GM12892 (cell line): ENCODE data around the gene MAML1.

Source experiments
- POLR2A ChIP-seq: IDR thresholded peaks from 2 replicates; pipeline ENCODE4 v1.6.1; 2011; ENCODE audit warnings: low read depth, low read length, control low read depth
- TAF1 ChIP-seq: IDR thresholded peaks from 2 replicates; pipeline ENCODE4 v1.6.1; 2011; ENCODE audit warnings: low read depth, mild to moderate bottlenecking, control low read depth, low read length, borderline replicate concordance

DNA sequence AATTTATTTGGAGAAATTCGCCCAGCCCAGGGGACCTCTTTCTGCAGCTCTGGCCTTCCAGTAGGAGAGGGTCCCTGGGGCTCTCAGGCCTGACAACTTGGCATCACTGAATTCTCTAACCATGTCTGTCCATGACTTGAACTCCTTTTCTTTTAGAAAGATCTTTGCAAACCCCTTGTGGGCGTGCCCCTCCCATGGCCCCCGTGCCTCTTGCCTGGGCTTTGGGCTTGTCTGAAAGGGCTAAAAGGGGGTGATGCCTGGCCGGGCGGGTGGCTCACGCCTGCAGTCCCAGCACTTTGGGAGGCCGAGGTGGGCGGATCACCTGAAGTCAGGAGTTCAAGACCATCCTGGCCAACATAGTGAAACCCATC lies 84.8 kb downstream of the MAML1 start:
- TF ChIP-seq POLR2A: no peak
- no peak for TF ChIP-seq TAF1
